DMS53 (cell line): ENCODE results near the gene ODAPH.
"Not testable (repeated sequence)": the region's sequence is repeated elsewhere in the genome, so short reads cannot be mapped to it uniquely, and the experiment has no call there.

ENCODE experiments used
- DNase-seq: peaks from one replicate; lab custom pipeline; 2025; lab: John Stamatoyannopoulos, UW

Gene ODAPH

GRCh38 chr4:75555294-75556164 lies at the start of gene ODAPH:
TSS of gene ODAPH (plus strand) at chr4:75556066. CDS start at chr4:75556083, 17 bp downstream.
- peak; percentile 34 for DNase-seq

- not testable (repeated sequence) for DNase-seq
Measured at GRCh38 chr4:75509592-75509991, 46.3 kb upstream of the ODAPH start.

GRCh38 chr4:75511841-75512240 lies 44.0 kb upstream of the ODAPH start:
- DNase-seq: no peak

GRCh38 chr4:75512386-75513211 lies 43.3 kb upstream of the ODAPH start:
- DNase-seq: no peak

- no peak for DNase-seq
Measured at GRCh38 chr4:75513526-75514130, 42.2 kb upstream of the ODAPH start.

- DNase-seq: peak; percentile 97
Measured at GRCh38 chr4:75514131-75514948, 41.5 kb upstream of the ODAPH start, which contains the start of the genes RCHY1 and THAP6. TSS of gene RCHY1 (minus strand) at chr4:75514403. CDS start at chr4:75514286, 117 bp downstream. TSS of gene THAP6 (plus strand) at chr4:75514473. CDS start at chr4:75515453, 980 bp downstream.

GRCh38 chr4:75514949-75515612 lies 40.8 kb upstream of the ODAPH start:
- DNase-seq: peak; percentile 41

GRCh38 chr4:75516144-75516543 lies 39.7 kb upstream of the ODAPH start:
- no peak for DNase-seq

GRCh38 chr4:75519452-75519851 lies 36.4 kb upstream of the ODAPH start:
- DNase-seq: not testable (repeated sequence)

- DNase-seq: no peak
Measured at GRCh38 chr4:75525086-75525485, 30.8 kb upstream of the ODAPH start.

- DNase-seq: no peak
Measured at GRCh38 chr4:75525910-75526309, 30.0 kb upstream of the ODAPH start.

- DNase-seq: no peak
Measured at GRCh38 chr4:75527482-75527881, 28.4 kb upstream of the ODAPH start.

- no peak for DNase-seq
Measured at GRCh38 chr4:75530556-75531322, 25.1 kb upstream of the ODAPH start.

GRCh38 chr4:75531536-75532143 lies 24.2 kb upstream of the ODAPH start:
- DNase-seq: not testable (repeated sequence)

- DNase-seq: not testable (repeated sequence)
Measured at GRCh38 chr4:75533339-75533887, 22.5 kb upstream of the ODAPH start.

- not testable (repeated sequence) for DNase-seq
Measured at GRCh38 chr4:75533926-75534325, 21.9 kb upstream of the ODAPH start.

- not testable (repeated sequence) for DNase-seq
Measured at GRCh38 chr4:75537308-75537707, 18.6 kb upstream of the ODAPH start.

GRCh38 chr4:75542824-75543223 lies 13.0 kb upstream of the ODAPH start:
- no peak for DNase-seq

- not testable (repeated sequence) for DNase-seq
Measured at GRCh38 chr4:75544220-75544619, 11.6 kb upstream of the ODAPH start.
